ENCODE data around the gene OBSCN. TPM values are rescaled to one million over a fixed set of nuclear protein-coding genes. Genes with fewer than 3 reads are reported as not detected.

Gene OBSCN
- polyA plus RNA-seq, 1 donor from 2014 or later = 2.3 TPM

GRCh38 chr1:228372183-228373003 lies 164.5 kb downstream of the OBSCN start:
- no peaks in the 10 kb centered on the region for H3K27me3 Mint-ChIP-seq
- H3K27ac Mint-ChIP-seq = no peak overlapping the region
- H3K4me1 Mint-ChIP-seq = peaks cover 0 to 2% (median 0%) of the 10 kb centered on the region in 3 donors
- H3K4me3 Mint-ChIP-seq = peak overlapping the region in 1 of 4 donors; percentile 28
- H3K9me3 Mint-ChIP-seq = no peaks in the 10 kb centered on the region
- no peaks in the 10 kb centered on the region for H3K36me3 Mint-ChIP-seq

DNA sequence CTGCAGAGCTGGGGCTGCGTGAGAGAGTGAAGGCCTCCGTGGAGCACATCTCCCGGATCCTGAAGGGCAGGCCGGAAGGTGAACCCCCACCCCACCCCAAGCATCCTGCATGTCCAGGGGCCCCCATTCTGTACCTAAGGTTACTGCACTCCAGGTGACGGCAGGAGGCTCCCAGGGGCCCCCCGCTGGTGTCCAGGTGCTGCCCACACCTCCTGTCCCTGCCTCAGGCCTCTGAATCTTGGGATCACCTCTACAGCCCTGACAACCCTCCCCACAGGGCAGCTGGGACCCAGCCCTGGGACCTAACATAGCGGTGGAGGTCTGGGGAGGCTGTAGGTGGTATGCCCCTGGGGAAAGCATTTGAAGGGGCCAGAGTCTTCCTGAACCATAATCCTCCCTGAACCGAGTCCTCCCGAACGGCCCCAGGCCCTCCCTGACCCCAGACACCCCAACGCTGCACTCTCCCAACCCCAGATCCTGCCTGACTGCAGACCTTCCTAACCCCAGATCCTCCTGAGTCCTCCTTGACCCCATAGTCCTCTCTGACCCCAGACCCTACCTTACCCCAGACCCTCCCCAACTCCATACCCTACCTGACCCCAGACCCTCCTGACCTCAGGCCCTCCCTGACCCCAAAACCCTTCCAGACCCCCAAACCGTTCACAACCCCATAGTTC lies 165.3 kb downstream of the OBSCN start:
- no peaks in the 10 kb centered on the region for H3K4me1 Mint-ChIP-seq
- H3K27me3 Mint-ChIP-seq = no peaks in the 10 kb centered on the region
- H3K27ac Mint-ChIP-seq = peak overlapping the region in 1 of 3 donors; percentile 82
- no peaks in the 10 kb centered on the region for H3K9me3 Mint-ChIP-seq
- no peaks in the 10 kb centered on the region for H3K36me3 Mint-ChIP-seq
- no peak overlapping the region for H3K4me3 Mint-ChIP-seq

- Mint-ChIP-seq H3K4me1 (peaks cover 0 to 2% (median 2%) of the 10 kb centered on the region in 3 donors), H3K27ac (peak overlapping the region in 1 of 3 donors; percentile 82), H3K9me3 (no peaks in the 10 kb centered on the region), H3K27me3 (peaks cover 4% of the 10 kb centered on the region), H3K36me3 (no peaks in the 10 kb centered on the region), H3K4me3 (no peak overlapping the region)
Observed at GRCh38 chr1:228373681-228374571, 166.1 kb downstream of the OBSCN start.

DNA sequence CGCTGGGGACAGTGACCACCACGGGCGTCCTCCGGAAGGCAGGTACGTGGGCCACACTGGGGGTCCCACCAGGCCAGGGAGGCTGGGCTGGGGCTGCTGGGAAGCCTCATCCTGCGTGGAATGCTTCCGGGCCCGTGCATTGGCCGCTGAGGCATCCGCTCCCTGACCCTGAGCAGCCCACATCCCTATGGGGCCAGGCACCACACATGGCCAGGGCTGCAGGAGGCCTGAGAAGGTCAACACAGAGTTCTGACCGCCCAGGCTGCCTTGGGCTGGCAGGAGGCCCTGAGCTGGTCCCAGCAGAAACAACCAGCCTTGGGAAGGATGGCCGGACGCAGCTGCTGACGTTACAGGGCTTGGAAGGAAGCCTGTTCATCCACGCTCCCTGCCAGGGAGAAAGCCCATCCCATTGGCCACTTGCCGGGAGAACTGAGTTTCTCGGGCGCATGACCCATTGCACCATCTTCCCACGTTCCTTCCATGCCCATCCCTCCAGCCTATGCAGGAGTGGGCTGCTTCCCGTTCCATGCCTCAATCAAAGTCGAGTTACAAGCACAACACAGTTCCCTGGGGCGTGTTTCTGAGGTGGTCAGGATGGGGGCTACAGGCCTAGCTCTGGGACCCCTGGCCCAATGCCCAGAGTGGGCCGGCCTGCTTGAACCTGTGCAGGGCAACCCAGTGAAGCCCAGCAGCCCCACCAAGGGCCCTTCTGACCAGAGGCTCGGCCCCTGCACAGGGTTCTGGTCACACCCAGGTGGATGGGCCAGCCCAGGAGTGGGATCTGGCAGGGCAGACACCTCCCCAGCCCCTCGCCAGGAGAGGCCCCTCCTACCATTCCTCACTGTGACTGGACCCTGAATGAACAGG lies 167.1 kb downstream of the OBSCN start:
- H3K9me3 Mint-ChIP-seq = no peaks in the 10 kb centered on the region
- peaks cover 13% of the 10 kb centered on the region for H3K27me3 Mint-ChIP-seq
- no peaks in the 10 kb centered on the region for H3K36me3 Mint-ChIP-seq
- peaks cover 0 to 5% (median 4%) of the 10 kb centered on the region in 3 donors for H3K4me1 Mint-ChIP-seq
- no peak overlapping the region for H3K27ac Mint-ChIP-seq
- H3K4me3 Mint-ChIP-seq = no peak overlapping the region

GRCh38 chr1:228375578-228376261 lies 167.9 kb downstream of the OBSCN start:
- no peaks in the 10 kb centered on the region for H3K36me3 Mint-ChIP-seq
- H3K4me1 Mint-ChIP-seq = peaks cover 0 to 5% (median 4%) of the 10 kb centered on the region in 3 donors
- no peak overlapping the region for H3K4me3 Mint-ChIP-seq
- peaks cover 16% of the 10 kb centered on the region for H3K27me3 Mint-ChIP-seq
- H3K9me3 Mint-ChIP-seq = no peaks in the 10 kb centered on the region
- H3K27ac Mint-ChIP-seq = peak overlapping the region in 1 of 3 donors; percentile 62

DNA sequence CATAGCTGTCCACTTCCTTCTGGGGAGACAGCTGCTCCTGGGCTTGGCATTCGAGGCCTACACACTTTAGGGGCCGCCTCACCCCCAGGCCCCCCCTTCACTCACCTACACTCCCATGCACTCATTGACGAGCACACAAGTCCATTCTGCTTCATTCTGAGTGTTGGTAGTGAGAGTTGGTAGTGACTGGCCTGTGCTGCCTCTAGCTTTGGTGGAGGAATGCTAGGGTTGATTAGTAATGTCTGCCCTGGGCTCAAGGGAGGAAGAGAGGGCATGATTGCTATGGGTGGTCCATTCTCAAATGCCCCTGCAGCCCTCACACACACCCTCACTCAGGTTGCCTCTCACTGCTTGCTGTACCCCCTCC lies 168.4 kb downstream of the OBSCN start:
- Mint-ChIP-seq H3K27me3 (peaks cover 16% of the 10 kb centered on the region), H3K9me3 (no peaks in the 10 kb centered on the region), H3K4me3 (no peak overlapping the region), H3K27ac (peak overlapping the region in 1 of 3 donors; percentile 62), H3K36me3 (no peaks in the 10 kb centered on the region), H3K4me1 (peaks cover 0 to 5% (median 4%) of the 10 kb centered on the region in 3 donors)

DNA sequence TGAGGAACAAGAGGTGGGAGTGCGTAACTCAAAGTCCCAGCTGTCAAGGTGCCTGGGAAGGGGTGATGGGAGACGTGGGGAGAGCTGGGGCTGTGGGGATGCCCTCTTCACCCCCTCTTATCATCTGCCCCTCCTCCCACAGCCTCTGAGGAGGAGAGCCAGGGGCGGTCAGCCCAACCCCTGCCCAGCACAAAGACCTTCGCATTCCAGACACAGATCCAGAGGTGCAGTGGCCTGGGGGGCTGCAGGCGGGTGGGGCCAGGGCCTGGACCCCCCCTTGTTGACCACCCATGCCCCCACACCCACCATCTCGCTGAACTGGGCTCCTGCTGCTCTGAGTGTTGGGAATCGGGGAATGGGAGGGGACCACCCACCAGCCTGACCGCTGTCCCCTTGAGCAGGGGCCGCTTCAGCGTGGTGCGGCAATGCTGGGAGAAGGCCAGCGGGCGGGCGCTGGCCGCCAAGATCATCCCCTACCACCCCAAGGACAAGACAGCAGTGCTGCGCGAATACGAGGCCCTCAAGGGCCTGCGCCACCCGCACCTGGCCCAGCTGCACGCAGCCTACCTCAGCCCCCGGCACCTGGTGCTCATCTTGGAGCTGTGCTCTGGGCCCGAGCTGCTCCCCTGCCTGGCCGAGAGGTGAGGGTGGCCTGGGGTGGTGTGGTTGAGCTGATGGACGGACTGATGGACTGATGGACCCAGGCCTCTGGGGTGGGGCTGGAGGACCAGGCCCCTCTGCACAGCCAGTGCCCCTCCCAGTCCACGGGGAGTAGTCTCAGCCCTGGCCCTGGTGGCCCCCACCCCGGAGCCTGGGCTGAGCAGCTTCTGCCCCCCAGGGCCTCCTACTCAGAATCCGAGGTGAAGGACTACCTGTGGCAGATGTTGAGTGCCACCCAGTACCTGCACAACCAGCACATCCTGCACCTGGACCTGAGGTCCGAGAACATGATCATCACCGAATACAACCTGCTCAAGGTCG lies 169.1 kb downstream of the OBSCN start:
- no peaks in the 10 kb centered on the region for H3K36me3 Mint-ChIP-seq
- H3K27ac Mint-ChIP-seq = no peak overlapping the region
- peaks cover 16% of the 10 kb centered on the region for H3K27me3 Mint-ChIP-seq
- peaks cover 0 to 5% (median 4%) of the 10 kb centered on the region in 3 donors for H3K4me1 Mint-ChIP-seq
- H3K4me3 Mint-ChIP-seq = peak overlapping the region in 1 of 4 donors; percentile 60
- H3K9me3 Mint-ChIP-seq = no peaks in the 10 kb centered on the region

DNA sequence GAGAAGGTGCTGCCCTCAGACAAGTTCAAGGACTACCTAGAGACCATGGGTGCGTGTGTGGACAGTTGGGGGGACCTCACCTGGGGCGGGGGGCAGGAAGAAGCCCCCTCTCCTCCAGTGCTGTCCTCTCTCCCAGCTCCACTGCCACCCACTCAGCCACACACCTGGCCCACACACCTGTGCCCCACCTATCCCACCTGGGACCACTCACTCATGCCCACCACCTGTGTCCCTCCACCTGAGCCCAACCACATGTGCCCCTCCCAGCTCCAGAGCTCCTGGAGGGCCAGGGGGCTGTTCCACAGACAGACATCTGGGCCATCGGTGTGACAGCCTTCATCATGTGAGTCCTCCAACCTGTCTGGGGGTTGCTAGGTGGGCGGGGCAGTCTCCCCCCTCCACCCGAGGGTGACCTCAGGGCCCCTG lies 169.8 kb downstream of the OBSCN start:
- Mint-ChIP-seq H3K9me3 (peaks cover 0 to 1% (median 0%) of the 10 kb centered on the region in 3 donors), H3K4me1 (peaks cover 0 to 5% (median 4%) of the 10 kb centered on the region in 3 donors), H3K27me3 (peaks cover 16% of the 10 kb centered on the region), H3K36me3 (no peaks in the 10 kb centered on the region), H3K4me3 (peak overlapping the region in 2 of 4 donors; percentile 49 to 51), H3K27ac (no peak overlapping the region)

DNA sequence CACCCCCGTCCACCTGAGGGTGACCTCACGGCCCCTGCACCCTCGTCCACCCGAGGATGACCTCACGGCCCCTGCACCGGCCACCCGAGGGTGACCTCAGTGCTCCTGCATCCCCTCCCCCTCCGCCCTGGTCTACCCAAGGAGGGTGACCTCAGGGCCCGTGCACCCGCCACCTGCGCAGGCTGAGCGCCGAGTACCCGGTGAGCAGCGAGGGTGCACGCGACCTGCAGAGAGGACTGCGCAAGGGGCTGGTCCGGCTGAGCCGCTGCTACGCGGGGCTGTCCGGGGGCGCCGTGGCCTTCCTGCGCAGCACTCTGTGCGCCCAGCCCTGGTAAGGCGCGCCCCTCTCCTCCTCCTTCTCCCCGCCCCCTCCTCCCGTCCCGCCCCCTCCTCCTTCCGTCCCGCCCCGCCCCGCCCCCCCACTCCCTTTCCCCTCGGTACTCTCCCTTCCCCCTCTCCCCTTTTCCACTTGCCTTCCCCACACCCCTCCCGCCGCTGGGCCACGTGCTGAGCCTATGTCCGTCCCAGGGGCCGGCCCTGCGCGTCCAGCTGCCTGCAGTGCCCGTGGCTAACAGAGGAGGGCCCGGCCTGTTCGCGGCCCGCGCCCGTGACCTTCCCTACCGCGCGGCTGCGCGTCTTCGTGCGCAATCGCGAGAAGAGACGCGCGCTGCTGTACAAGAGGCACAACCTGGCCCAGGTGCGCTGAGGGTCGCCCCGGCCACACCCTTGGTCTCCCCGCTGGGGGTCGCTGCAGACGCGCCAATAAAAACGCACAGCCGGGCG lies 170.4 kb downstream of the OBSCN start:
- Mint-ChIP-seq H3K9me3 (peaks cover 0 to 1% (median 0%) of the 10 kb centered on the region in 3 donors), H3K36me3 (no peaks in the 10 kb centered on the region), H3K4me1 (peaks cover 0 to 5% (median 4%) of the 10 kb centered on the region in 3 donors), H3K4me3 (peak overlapping the region in 2 of 4 donors; percentile 67 to 83), H3K27me3 (peaks cover 16% of the 10 kb centered on the region), H3K27ac (peak overlapping the region in 2 of 3 donors; percentile 16 to 80)

DNA sequence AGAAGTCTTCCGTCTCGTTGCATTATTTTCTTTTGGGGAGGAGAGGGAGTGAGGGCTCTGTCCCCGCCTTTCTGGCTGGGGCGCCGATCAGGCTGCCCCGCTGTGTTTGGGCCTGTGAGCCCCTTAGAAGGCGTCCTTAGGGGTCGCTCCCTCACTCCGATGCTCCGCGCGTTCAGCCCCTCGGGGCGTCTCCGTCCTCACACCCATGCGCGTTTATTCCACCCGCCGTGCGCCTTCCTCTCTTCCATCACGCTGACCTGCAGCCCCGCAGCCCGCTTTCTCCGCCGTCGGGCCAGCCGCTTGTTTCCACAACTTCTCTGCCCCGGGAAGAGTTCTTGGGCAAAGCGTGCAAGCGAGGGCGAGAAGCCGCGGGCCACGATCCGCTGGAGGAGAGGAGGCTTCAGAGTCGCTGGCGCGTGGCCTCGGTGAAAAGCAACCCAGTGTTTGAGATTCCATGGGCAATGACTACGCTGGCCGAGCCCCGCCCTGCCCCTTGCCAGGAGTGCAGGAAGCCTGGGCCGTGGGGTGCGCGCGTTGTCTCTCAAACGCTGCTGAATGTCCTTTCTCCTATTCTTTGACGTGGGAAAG lies 171.1 kb downstream of the OBSCN start:
- peaks cover 0 to 5% (median 4%) of the 10 kb centered on the region in 3 donors for H3K4me1 Mint-ChIP-seq
- peak overlapping the region in 3 of 4 donors; percentile 67 to 83 (median 79) for H3K4me3 Mint-ChIP-seq
- no peaks in the 10 kb centered on the region for H3K36me3 Mint-ChIP-seq
- peaks cover 0 to 1% (median 0%) of the 10 kb centered on the region in 3 donors for H3K9me3 Mint-ChIP-seq
- peak overlapping the region in 2 of 3 donors; percentile 16 to 80 for H3K27ac Mint-ChIP-seq
- H3K27me3 Mint-ChIP-seq = peaks cover 16% of the 10 kb centered on the region

DNA sequence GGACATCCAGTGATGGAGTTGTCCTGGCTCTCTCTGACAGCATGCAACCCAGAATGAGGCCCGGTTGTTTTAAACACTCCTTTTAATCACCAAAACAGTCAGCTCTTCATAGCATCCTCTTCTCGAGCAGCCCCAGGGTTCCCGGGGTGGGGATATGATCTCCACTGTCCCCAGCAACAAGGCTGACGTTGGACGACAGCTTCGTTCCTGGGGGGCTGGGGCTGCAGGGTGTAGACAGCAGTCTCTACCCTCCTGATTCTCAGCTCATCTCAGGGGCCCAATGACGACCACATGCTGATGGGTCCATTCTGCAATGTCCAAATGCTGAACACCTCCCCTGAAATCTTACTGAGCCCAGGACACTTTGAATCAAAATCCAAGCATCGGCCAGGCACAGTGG lies 171.8 kb downstream of the OBSCN start:
- peaks cover 16% of the 10 kb centered on the region for H3K27me3 Mint-ChIP-seq
- H3K36me3 Mint-ChIP-seq = no peaks in the 10 kb centered on the region
- H3K4me3 Mint-ChIP-seq = peak overlapping the region in 3 of 4 donors; percentile 30 to 83 (median 38)
- H3K4me1 Mint-ChIP-seq = peaks cover 0 to 5% (median 4%) of the 10 kb centered on the region in 3 donors
- no peak overlapping the region for H3K27ac Mint-ChIP-seq
- peaks cover 0 to 1% (median 0%) of the 10 kb centered on the region in 3 donors for H3K9me3 Mint-ChIP-seq

All from IgD-negative memory B cell (primary cell).